Medulla oblongata (tissue), 1 donor: ENCODE results near the gene DHRSX.
"Not testable (repeated sequence)": the region's sequence is repeated elsewhere in the genome, so short reads cannot be mapped to it uniquely, and the experiment has no call there.

Source experiments
- DNase-seq: peaks from one replicate; pipeline ENCODE4 v3.0.0-alpha.2; 2015; ENCODE audit errors: extremely low spot score

DHRSX gene

DNA sequence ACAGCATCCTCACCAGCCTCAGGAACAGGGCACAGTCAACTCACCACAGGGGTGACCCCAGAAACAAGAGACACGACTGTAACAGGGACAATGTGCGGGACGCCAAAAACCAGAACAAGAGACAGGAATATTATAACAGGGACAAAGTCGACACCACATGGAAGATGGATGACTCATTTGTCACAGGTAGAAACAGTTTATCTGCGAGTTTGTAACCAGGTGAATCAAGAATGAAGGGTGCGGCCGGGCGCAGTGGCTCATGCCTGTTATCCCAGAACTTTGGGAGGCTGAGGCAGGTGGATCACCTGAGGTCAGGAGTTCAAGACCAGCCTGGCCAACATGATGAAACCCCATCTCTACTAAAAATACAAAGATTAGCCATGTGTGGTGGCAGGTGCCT, 44.7 kb downstream of the DHRSX start:
- DNase-seq, result not testable (repeated sequence)

DNA sequence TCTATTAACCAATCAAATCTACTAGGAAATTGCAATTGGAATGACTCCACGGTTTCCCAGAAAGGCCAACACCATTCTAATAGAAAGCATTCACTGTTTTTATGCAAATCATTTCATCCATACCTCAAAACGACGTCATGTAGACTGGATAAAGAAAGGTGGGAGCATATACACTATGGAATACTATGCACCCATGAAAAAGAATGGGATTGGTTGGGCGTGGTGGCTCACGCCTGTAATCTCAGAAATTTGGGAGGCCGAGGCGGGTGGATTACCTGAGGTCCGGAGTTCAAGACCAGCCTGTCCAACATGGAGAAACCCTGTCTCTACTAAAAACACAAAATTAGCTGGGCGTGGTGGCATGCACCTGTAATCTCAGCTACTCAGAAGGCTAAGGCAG, 46.2 kb downstream of the DHRSX start:
- DNase-seq, result not testable (repeated sequence)

DNA sequence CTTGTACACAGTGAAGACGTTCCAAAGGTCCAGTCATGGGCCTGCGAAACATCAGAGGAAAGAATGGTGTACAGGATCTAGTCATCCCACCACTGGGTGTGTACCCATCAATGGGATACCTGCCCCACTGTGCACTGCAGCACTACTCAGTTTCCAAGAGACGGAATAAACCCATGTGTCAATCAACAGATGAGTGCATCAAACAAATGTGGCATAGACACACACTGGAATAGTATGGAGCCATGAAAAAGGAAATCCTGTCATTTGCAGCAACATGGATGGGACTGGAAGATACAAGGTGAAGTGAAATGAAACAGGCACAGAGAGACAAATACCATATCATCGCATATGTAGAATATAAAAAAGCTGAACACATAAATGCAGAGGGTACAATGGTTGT, 48.0 kb downstream of the DHRSX start:
- DNase-seq, result no peak

DNA sequence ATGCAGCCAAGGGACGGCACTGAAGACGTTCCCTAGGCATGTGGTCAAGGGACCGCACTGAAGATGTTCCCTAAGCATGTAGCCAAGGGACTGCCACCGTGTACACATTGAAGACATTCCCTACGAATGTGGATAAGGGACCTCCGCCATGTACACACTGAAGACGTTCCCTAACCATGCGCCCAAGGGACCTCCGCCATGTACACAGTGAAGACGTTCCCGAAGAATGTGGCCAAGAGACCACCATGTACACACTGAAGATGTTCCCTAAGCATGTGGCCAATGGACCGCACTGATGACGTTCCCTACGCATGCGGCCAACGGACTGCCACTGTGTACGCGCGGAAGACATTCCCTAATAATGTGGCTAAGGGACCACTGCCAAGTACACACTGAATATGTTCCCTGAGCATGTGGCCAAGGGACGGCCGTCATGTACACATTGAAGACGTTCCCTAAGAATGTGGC, 48.4 kb downstream of the DHRSX start:
- no peak for DNase-seq

DNA sequence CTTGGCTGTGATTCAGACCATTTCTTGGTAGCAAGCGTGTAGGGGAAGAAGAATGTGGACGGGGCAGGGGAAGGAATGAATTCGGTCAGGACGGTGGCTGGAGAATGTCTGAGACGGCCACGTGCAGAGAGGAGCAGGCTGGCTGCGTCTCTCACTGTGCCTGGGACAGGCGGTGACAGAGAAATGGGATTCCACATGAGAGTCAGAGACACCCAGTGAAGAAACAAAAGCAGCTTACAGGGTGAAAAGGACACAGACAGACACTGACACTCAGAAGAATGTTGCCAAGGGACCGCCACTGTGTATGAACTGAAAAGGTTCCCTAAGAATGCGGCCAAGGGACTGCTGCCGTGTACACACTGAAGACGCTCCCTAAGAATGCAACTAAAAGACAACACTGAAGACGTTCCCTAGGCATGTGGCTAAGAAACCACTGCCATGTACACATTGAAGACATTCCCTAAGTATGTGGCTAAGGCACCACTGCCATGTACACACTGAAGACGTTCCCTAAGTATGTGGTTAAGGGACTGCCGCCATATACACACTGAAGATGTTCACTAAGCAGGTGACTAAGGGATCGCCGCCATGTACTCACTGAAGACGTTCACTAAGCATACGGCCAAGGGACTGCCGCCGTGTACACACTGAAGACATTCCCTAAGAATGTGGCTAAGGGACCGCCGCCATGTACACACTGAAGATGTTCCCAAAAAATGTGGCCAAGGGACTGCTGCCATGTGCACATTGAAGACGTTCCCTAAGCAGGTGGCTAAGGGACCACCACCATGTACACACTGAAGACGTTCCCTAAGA, 49.1 kb downstream of the DHRSX start:
- no peak for DNase-seq

DNA sequence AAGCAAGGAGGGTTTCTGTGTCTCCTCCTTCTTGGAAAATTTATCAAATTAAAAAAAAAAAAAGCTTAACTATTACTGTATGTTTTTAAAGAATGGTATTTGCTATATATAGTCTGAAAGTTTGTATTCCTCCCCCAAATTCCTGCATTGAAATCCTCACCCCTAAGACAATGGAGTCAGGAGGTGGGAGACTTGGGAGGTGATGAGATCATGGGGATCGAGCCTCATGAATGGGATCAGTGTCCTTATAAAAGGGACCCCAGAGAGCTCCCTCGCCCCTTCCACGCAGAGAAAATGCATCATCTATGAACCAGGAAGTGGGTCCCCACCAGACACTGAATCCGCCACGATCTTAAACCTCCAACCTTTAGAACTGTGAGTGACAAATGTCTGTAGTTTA, 50.1 kb downstream of the DHRSX start:
- DNase-seq, result no peak

DNA sequence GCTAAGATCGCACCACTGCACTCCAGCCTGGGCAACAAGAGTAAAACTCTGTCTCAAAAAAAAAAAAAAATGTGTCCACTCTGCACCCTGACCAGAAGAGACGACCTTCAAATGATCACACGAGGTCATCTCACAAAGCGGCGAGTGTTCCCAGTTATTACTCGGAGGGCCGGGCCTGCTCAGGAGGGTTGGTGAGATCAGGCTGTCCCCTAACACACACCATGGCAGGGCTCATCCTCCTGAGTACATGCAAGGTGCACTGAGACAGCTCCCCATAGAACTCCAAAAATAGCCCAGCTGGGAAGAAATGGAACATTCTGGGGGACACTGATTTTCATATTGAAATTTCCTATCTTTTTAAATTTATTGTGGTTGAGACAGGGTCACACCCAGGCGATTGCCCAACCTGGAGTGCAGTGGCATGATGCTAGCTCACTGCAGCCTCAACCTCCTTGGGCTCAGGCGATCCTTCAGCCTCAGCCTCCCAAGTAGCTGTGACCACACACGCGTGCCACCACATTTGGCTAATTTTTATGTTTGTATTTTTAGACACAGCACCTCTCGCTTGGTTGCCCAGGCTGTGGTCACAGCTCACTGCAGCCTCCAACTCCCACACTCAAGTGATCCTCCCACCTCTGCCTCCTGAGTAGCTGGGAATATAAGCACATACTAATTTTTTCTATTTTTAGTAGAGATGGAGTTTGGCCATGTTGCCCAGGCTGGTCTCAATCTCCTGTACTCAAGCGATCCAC, 51.5 kb downstream of the DHRSX start:
- DNase-seq, result no peak

DNA sequence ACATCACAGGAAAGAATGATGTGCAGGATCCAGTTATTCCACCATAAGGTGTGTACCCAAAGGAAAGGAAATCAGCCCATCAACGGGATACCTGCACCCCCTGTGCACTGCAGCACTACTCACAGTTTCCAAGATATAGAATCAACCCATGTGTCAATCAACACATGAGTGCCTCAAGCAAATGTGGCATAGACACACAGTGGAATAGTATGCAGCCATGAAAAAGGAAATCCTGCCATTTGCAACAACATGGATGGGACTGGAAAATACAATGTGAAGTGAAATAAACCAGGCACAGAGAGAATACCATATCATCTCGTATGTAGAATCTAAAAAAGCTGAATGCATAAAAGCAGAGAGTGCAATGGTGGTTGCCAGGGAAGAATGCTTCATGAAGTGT, 53.3 kb downstream of the DHRSX start:
- DNase-seq, result no peak

DNA sequence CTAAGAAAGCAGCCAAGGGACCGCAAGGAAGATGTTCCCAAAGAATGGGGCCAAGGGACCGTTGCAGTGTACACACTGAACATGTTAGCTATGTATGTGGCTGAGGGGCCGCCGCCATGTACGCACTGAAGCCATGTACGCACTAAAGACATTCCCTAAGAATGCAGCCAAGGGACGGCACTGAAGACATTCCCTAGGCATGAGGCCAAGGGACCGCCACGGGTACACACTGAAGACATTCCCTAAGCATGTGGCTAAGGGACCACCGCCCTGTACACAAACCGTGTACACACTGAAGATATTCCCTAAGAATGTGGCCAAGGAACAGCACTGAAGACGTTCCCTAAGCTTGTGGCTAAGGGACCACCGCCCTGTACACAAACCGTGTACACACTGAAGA, 54.0 kb downstream of the DHRSX start:
- no peak for DNase-seq

DNA sequence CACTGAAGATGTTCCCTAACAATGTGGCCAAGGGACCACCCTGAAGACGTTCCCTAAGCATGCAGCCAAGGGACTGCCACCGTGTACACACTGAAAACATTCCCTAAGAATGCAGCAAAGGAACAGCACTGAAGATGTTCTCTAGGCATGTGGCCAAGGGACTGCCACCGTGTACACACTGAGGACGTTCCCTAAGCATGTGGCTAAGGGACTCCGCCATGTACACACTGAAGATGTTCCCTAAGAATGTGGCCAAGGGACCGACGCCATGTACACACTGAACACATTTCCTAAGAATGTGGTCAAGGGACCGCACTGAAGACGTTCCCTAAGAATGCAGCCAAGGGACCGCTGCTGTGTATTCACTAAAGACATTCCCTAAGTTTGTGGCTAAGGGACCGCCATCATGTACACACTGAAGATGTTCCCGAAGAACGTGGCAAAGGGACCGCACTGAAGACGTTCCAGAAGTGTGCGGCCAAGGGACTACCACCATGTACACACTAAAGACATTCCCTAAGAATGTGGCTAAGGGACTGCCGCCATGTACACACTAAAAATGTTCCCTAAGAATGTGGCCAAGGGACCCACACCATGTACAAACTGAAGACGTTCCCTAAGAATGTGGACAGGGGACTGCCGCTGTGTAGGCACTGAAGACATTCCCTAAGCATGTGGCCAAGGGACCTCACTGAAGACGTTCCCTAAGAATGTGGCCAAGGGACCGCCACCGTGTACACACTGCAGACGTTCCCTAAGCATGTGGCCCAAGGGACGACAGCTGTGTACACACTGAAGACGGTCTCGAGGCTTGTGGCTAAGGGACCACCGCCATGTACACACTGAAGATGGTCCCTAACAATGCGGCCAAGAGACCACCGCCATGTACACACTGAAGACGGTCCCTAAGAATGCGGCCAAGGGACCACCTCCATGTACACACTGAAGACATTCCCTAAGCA, 54.8 kb downstream of the DHRSX start:
- DNase-seq, result no peak

DNA sequence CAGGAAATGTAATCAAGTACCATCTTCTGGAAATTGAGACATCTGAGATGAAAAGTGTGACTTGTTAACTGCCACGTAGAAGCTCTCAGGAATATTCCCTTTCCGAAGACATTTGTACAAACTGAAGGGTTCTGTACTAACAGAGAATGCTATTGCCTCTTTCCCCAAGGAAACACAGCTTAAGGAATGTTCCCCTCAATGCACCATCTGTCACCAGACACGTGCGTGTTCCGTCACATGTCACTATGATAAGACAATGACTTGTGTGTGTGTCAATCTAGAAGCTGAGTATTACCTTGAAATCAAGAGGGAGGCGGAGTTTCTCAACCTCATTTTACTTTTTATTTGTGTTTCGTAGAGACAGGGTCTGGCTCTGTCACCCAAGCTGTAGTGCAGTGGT, 58.1 kb downstream of the DHRSX start:
- no peak for DNase-seq

DNA sequence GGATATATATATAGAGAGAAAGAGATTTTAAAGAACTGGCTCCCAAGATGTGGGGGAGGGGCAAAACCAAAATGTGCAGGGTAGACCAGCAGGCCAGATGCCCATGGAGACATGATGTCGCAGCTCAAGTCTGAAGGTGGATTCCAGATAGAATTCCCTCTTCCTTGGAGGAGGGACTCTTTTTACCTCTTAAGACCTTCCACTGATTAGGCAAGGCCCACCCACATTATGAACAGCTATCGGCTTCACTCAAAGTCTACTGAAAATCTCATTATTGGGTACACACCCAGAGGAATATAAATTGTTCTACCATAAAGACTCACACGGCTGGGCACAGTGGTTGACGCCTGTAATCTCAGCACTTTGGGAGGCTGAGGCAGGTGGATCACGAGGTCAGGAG, 59.3 kb downstream of the DHRSX start:
- no peak for DNase-seq

DNA sequence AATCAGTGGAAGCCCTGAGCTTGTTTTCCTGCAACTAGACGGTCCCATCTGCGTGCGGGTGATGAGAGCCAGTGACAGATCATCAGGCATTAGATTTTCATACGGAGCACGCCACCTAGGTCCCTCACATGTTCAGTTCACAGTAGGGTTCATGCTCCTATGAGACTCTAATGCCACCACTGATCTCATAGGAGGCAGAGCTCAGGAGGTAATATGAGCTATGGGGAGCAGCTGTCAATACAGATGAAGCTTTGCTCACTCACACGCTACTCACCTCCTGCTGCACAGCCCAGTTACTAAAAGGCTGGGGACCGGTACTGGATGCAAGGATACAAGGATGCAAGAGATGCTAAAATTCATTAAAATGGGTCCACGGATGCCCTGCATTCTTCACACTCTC, 61.2 kb downstream of the DHRSX start:
- DNase-seq, result no peak

DNA sequence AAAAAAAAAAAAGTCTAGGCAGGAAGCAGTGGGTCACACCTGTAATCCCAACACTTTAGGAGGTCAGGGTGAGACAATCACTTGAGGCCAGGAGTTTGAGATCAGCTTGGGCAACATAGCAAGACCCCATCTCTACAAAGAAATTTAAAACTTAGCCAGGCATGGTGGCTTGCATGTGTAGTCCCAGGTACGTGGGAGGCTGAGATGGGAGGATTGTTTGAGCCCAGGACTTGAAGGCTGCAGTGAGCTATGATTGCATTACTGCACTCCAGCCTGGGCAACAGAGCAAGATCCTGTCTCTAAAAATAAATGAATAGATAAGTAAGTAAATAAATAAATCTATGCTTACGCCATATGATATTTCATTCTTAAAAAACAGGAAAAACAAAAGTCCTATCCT, 65.3 kb downstream of the DHRSX start:
- no peak for DNase-seq

DNA sequence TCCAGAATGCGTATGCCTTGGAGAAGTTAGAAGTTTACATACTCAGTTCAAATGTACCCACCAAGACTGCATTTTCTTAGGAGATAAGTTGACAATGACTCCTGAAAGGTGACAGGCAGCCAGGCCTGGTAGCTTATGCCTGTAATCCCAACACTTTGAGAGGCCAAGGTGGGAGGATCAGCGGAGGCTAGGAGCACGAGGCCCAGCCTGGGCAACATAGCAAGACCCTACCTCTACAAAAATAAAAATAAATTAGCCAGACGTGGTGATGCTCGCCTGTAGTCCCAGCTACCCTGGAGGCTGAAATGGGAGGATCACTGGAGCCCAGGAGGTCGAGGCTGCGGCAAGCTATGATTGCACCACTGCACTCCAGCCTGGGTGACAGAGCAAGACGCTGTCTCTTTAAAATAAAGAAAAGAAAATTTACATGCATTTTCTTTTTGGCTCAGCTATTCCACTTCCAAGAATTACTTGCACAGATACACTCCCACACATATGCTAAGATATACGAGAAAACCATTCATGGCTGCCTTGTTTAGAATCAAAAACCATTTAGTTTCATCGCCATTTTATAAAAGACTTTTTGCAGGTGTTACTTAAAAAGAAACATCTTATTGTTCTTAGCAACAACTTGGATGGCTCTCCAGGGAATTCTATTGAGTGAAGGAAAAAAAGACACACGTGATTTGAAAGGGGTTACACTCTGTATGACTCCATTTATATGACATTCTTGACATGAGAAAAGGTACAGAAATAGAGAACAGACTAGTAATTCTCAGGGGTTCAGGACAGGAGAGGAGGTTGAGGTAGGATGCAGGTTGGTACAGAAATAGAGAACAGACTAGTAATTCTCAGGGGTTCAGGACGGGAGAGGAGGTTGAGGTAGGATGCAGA, 66.3 kb downstream of the DHRSX start:
- DNase-seq, result no peak

DNA sequence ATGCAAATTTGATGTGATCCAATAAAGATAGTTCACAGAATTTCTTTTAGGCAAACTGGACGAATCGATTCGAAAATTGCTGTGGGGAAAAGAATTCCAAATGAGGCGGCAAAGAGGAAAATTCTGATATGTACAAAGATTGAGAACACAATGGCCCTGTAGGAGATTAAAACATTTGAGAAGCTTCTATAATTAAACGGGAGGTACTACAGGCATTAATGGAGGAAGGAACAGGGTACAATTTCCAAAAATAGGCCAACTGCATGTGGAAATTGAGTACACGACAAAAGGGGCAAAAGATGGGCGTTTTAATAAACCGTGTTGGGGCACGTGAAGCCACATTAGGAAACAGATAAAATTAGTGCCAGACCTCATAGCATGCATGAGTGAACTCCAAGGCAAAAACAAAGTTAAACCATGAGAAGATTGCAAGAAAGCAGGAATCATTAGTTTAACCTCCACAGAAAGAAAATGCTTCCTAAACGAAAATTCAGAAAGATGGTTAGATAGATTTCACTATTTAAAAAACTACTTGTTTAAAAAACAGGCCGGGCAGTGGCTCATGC, 68.4 kb downstream of the DHRSX start:
- DNase-seq, result no peak

DNA sequence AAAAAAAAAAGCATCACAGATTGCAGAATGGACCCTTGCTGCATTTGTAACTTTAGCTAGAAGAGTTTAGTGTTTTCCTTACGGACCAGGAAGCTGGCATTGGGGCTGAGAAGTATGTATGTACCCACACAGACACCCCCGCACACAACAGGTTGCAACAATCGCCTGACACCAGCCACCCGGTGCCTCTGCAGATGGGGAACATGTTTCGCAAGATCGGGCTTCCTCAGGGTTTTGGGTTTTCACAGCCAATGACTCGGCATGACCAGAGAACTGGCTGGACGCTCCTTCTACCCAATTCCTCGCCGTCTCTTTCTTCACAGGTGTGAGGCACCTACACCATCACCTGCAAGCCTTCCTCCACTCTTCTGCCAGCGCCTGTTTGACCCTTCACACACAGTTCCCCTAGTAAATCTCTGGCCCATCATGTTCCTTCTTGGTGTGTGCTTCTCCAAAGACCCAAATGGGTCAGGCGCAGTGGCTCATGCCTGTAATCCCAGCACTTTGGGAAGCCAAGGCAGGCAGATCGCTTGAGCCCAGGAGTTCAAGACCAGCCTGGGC, 70.4 kb downstream of the DHRSX start:
- DNase-seq, result no peak

DNA sequence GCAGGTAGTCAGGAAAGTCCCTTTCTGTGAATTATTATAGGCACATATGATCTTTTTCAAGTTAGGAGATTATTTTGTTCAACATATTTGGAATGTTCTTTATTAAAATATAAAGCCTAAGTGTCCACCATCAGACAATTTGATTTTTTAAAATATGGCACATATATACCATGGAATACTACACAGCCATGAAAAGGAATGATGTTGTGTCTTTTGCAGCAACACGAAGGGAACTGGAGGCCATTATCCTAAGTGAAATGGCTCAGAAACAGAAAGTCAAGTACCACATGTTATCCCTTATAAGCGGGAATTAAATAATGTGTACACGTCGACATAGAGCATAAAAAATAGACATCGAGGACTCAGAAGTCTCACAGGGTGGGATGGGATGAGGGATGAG, 73.0 kb downstream of the DHRSX start:
- no peak for DNase-seq

DNA sequence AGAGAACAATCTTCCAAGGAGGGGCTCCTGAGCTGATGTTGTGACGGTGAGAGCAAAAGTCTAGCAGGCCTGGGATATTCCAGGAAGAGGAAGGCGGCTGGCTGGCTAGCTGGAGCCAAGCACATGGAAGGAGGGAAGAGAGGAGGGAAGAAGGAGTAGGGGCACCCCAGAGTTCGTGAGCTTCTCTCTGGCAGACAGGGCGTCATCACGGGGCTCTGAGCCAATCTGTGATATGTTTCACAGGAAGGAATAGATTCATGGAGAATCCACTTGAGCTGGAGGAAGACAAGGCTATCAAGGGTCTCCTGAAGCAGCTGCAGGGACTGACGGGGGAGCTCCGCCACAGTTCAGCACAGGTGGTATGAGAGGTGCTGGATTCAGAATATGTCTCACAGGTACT, 73.6 kb downstream of the DHRSX start:
- no peak for DNase-seq

DNA sequence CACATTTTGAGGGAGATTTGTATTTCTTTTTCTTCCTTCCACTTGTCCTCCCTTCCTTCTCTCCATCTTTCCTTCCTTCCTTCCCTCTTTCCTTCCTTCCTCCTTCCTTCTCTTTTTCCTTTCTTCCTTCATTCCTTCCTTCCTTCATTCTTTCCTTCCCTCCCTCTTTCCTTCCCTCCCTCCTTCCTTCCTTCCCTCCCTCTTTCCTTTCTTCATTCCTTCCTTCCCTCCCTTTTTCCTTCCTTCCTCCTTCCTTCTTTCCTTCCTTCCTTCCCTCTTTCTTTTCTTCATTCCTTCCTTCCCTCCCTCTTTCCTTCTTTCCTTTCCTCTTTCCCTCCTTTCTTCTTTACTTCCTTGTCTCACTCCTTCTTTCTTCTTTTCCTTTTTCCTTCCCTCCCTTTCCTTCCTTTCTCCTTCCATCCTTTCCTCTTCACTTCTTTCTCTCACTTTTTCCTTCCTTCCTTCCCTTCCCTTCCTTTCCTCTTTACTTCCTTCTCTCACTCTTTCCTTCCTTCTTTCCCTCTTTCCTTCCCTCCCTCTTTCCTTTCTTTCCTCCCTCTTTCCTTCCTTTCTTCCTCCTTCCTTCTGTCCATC, 74.4 kb downstream of the DHRSX start:
- no peak for DNase-seq
